MM.1S (cell line): Measurements from ENCODE around the gene GASK1B.

Source experiments
- CTCF ChIP-seq: fragments of 300-600 bp; sonication (generic); IDR thresholded peaks from 2 replicates; pipeline ENCODE4 v1.5.1; 2016; ENCODE audit warnings: antibody characterized with exemption, low read length, mixed read lengths
- EZH2 ChIP-seq: fragments of 300-600 bp; sonication (generic); optimal IDR thresholded peaks from 2 replicates; pipeline ENCODE3; 2017; ENCODE audit warnings: low read depth, mild to moderate bottlenecking, antibody characterized with exemption, low read length, mixed read lengths

DNA sequence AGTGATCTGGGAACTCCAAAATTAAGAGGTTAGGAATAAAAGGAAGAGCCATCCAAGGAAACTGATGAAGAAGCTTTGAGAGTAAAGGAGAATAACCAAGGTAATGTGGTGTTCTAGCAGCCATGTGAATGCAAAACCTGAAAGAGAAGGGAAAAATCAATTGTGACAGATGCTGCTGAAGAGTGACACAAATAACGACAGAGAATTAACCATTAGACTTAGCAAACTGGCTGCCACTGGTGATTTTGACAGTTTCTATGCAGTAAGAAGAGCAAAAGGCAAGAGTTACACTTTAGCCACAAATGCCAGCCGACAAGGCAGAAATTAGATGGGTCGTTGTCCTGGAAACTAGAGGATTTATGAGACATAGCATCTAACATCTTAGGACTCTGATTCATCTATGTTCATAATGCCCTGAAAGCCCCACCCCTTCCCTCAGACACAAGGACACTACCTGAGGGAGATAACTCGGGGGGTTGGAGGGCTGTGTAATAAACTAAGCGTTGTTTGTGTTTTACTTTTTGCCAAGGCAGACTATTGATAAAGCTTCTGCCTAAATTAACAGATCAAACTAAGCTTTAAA lies 24.5 kb upstream of the GASK1B start:
- TF ChIP-seq CTCF, result no peak
- TF ChIP-seq EZH2, result no peak
